GM12872 (cell line): ENCODE results near the gene MYRF.

Source experiments
- CTCF ChIP-seq: IDR thresholded peaks from 3 replicates; pipeline ENCODE4 v1.5.1; 2011; ENCODE audit warnings: low read depth, mild to moderate bottlenecking, low read length, moderate library complexity; ENCODE audit not compliant: insufficient read depth

Gene MYRF

GRCh38 chr11:61771195-61771894 is 18.9 kb downstream of the MYRF start:
- TF ChIP-seq CTCF: no peak

GRCh38 chr11:61771985-61772455 is 19.6 kb downstream of the MYRF start:
- no peak for TF ChIP-seq CTCF

- TF ChIP-seq CTCF: no peak
These were observed 20.9 kb downstream of the MYRF start for GRCh38 chr11:61773356-61773755.

DNA sequence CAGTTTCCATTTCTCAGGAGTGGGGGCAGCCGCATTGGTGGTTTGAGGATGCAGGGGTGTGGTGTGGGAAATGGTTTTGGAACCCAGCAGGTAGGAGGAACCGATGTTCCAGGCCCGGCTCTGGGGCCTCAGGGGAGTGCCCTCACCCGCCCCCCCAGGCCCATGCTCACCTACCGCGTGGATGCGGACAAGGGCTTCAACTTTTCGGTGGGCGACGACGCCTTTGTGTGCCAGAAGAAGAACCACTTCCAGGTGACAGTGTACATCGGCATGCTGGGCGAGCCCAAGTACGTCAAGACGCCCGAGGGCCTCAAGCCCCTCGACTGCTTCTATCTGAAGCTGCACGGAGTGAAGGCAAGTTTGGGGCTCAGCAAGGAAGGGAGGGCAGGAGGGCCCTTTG is 21.4 kb downstream of the MYRF start:
- no peak for TF ChIP-seq CTCF

DNA sequence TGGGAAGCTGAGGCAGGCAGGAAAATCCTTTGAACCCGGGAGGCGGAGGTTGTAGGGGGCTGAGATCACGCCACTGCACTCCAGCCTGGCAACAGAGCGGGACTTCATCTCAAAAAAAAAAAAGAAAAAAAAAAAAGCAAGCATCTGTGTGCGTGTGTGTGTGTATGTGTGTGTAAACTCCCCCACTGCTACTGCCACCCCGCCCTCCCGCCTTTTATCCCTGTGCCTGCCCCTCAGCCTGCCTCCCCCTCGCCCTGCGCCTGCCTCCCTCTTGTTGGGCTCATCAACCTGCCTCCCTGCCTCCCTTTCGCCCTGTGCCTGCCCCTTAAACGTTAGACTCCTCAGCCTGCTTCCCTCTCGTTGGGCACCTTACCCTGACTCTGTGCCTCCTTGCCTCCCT is 22.0 kb downstream of the MYRF start:
- no peak for TF ChIP-seq CTCF

DNA sequence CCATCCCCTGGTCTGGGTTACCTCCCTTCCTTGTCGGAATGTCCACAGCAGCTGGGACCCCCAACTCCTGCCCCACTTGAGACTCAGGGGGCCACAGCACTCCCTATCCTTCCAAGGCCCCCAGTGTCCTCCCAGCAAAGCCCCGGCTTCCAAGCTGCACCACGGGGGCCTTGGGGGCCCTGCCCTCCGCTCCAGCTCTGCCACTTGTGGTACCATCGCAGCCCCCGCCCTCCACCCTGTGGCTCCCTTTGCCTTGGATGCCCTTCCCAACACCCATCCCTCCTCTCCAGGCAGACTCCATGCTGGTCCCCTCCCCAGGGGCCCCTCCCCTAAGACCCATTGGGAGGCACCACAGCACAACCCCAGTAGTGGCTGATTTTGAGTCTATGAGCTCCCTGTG is 22.7 kb downstream of the MYRF start:
- no peak for TF ChIP-seq CTCF

DNA sequence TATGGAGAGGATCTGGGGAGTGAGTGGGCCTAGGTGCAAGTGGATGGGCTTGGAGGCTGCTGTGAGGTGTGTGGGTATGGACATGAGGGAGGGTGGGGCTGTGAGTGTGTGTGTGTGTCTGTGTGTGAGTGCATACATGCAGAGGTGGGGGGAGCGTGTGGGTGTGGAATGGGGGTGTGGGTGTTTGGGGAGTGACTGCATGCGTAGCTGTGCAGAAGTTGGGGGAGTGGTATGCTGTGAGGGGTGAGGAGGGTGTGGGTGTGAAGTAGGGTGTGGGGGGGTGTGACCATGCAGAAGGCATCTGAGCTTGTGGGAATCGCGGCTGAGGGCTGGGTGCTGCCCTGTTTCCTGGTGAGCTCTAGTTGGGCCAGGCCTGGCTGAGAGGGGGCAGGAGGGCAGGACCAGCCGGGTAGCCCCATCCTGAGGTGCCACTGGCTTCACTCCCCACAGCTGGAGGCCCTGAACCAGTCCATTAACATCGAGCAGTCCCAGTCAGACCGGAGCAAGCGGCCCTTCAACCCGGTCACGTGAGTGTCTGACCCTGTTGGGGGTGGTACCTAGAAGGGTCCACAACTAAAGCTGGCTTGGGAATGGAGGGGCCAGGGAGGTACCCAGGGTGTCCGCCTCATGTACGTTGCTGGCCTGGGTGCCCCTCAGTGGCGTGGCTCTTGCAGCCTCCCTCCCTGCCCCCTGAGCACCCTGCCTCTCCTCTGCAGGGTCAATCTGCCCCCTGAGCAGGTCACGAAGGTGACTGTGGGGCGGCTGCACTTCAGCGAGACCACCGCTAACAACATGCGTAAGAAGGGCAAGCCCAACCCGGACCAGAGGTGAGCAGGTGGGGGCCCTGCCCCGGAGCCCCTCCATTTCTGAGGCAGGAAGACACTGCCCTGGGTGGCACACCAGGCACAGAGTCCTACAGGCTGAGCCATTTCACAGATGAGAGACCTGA is 23.4 kb downstream of the MYRF start:
- TF ChIP-seq CTCF: no peak
